Testis (tissue), 5 donors: ENCODE results near the gene C16orf90. TPM values are rescaled to one million over a fixed set of nuclear protein-coding genes. Genes with fewer than 3 reads are reported as not detected.
A peak's percentile ranks its signal among the peaks of the same experiment; 100 is the strongest.

Experiments
- DNase-seq: peaks from one replicate; pipeline ENCODE4 v3.0.0-alpha.2; 2019
- H3K27ac ChIP-seq, 2 donors: fragments of 200-600 bp; sonication (generic); one replicate each; pipeline ENCODE4 v1.5.1; 2019
- H3K27me3 ChIP-seq: fragments of 200-600 bp; sonication (generic); one replicate; pipeline ENCODE4 v1.5.1; 2019
- H3K36me3 ChIP-seq: fragments of 200-600 bp; sonication (generic); one replicate; pipeline ENCODE4 v1.5.1; 2017; ENCODE audit warnings: low read depth; ENCODE audit errors: missing control alignments
- H3K4me1 ChIP-seq: fragments of 200-600 bp; sonication (generic); one replicate; pipeline ENCODE4 v1.5.1; 2019
- H3K4me3 ChIP-seq, 2 donors: fragments of 200-600 bp; sonication (generic); one replicate each; pipeline ENCODE4 v1.5.1; 2017 to 2019
- H3K9me3 ChIP-seq: fragments of 200-600 bp; sonication (generic); one replicate; pipeline ENCODE4 v1.5.1; 2017
- POLR2A ChIP-seq: fragments of 450-650 bp; IDR thresholded peaks from one replicate; pipeline ENCODE4 v1.6.1; 2017; ENCODE audit warnings: antibody characterized with exemption, mild to moderate bottlenecking, moderate library complexity
- WGBS, 2 donors: methylation state at CpG; one replicate each; pipeline ENCODE4 v1.1.5; 2018; 5-methylcytosine and 5-hydroxymethylcytosine counted together
- intact Hi-C: fragments of 100-400 bp; cut with DNase I; formaldehyde crosslinking; loops from one replicate; pipeline ENCODE4 v1.15.1; 2023; ENCODE audit warnings: low total_unique reads
- long read RNA-seq, 2 donors: transcript quantifications; one replicate each; lab custom pipeline, GENCODE V29; 2026
- polyA plus RNA-seq: library from polyadenylated mRNA; stranded (reverse); fragments of 350-450 nt; fragmentation: Illumina TruSeq; extraction: RNeasy Lipid Tissue Mini Kit (QIAGEN cat#74804); gene quantifications from one replicate; pipeline ENCODE4 v1.2.3, GENCODE V29; 2014; ENCODE audit warnings: low read depth, low replicate concordance; ENCODE audit not compliant: insufficient read depth
- total RNA-seq, 2 donors: library from RNA; depleted of rRNA; stranded (reverse); fragments of >200 nt; gene quantifications; one replicate each; pipeline ENCODE4 v1.2.3, GENCODE V29; 2016
- TF ChIP-seq, protein P1 (sequence below), 3 experiments: fragments of 450-650 bp in 2 of 3; fragments of 200-600 bp in 1 of 3; sonication (generic) in 1 of 3; IDR thresholded peaks; one replicate each; pipeline ENCODE4 v1.5.1; 2016 to 2019; ENCODE audit warnings: antibody characterized with exemption in 3 of 3, mild to moderate bottlenecking in 2 of 3, moderate library complexity in 1 of 3

The C16orf90 gene, protein sequence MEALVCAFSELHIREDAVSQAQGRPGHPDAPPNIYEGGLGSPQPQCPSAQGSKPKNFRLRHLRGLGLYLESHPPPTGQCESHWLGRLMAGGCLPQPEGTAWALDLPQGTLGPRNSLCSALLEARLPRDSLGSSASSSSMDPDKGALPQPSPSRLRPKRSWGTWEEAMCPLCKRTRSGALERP
- 10 to 100 TPM; 14.2 to 33.8 TPM for total RNA-seq
- polyA plus RNA-seq = 52.1 TPM
- long read RNA-seq, donor 1 = 0 reads
- long read RNA-seq, donor 2 = 0 reads

DNA sequence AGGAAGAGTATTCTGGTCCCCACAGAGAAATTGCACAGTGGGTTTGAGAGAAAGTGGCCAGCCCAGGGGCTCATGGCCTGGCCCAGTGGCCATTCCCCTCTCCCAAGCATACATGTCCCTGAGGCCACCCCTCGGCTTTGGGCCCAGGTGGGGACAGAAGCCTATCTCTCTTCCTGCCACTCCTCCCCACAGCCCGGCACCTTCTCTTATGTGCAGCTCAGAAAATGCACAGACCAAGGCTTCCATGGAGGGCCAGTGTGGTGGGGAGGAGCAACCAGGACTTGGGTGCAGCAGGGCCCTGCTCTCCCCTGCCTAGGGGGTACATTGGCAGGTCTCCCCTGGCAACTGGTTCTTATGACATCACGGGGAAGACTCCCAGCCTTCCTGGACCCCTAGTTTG is at the start of gene C16orf90:
TSS of gene C16orf90 (minus strand) at position 314 of the 400 bp plus-strand sequence. CDS start at position 246, 68 bp downstream.
- intact Hi-C loops = no loop called here
- Histone ChIP-seq H3K4me1 (no peaks in the 10 kb centered on the region), H3K27ac (peak within 1 kb of the TSS in 1 of 2 donors; percentile 15), H3K36me3 (no peaks in the 10 kb centered on the region), H3K27me3 (no peaks in the 10 kb centered on the region), H3K4me3 (peak within 1 kb of the TSS; percentile 29 to 42), H3K9me3 (no peaks in the 10 kb centered on the region)
- no peak for DNase-seq
- TF ChIP-seq, protein P1, sequence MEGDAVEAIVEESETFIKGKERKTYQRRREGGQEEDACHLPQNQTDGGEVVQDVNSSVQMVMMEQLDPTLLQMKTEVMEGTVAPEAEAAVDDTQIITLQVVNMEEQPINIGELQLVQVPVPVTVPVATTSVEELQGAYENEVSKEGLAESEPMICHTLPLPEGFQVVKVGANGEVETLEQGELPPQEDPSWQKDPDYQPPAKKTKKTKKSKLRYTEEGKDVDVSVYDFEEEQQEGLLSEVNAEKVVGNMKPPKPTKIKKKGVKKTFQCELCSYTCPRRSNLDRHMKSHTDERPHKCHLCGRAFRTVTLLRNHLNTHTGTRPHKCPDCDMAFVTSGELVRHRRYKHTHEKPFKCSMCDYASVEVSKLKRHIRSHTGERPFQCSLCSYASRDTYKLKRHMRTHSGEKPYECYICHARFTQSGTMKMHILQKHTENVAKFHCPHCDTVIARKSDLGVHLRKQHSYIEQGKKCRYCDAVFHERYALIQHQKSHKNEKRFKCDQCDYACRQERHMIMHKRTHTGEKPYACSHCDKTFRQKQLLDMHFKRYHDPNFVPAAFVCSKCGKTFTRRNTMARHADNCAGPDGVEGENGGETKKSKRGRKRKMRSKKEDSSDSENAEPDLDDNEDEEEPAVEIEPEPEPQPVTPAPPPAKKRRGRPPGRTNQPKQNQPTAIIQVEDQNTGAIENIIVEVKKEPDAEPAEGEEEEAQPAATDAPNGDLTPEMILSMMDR (IDR thresholded peaks at IDR 0.05) = no peak
- TF ChIP-seq POLR2A = no peak
- 84 to 92% methylated on average over 3 of the region's 3 CpGs for WGBS, 2 donors

DNA sequence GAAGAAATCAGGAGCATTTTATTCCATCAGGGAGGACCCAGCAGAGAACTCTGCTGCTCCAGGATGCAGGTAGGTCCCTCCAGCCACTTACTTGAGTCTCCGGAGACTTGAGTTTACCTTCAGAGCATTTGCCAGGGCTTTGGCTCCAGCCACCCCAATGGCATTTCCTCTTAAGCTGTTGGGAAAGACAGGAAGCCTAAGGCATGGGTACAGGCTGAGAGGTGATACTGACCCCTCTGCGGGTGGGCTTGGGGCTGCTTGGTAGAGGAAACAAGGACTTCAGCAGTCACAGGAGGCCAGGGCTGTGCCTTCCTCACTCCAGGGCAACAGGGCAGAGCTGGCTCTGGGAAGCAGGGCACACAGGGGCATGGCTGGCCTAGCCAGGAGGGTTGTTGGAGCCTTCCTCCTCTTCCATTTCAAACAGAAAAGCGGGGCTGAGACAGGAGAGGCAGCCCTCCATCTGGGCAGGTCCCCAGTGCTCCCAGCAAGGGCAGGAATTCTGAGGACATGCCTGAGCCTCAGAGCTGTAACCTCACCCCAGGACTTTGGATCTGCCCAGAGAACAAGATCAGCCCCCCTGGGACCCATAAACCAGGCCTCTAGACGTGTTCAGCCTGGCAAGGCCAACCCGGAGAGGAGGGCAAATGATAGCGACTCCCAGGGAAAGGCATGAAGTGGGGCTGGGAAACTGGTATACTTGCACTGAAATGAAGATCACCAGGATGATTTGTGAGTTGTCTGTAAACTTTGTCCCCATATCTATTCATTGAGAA is 47.5 kb upstream of the C16orf90 start:
- Histone ChIP-seq H3K4me3 (no peak overlapping the region), H3K4me1 (no peaks in the 10 kb centered on the region), H3K9me3 (no peaks in the 10 kb centered on the region), H3K27ac (no peak overlapping the region), H3K27me3 (no peaks in the 10 kb centered on the region), H3K36me3 (no peaks in the 10 kb centered on the region)
- intact Hi-C loops = no loop called here
- TF ChIP-seq, protein P1 (IDR thresholded peaks at IDR 0.05) = no peak
- TF ChIP-seq POLR2A = no peak
- WGBS, 2 donors = 70 to 72% methylated on average over 6 of the region's 6 CpGs
- no peak for DNase-seq

- intact Hi-C loops = no loop called here
- Histone ChIP-seq H3K4me1 (no peaks in the 10 kb centered on the region), H3K9me3 (no peaks in the 10 kb centered on the region), H3K4me3 (no peak overlapping the region), H3K36me3 (no peaks in the 10 kb centered on the region), H3K27me3 (no peaks in the 10 kb centered on the region), H3K27ac (no peak overlapping the region)
- 87 to 92% methylated on average over 11 to 13 of the region's 13 CpGs for WGBS, 2 donors
- no peak for DNase-seq
- TF ChIP-seq, protein P1 (IDR thresholded peaks at IDR 0.05) = no peak
- no peak for TF ChIP-seq POLR2A
Observed at GRCh38 chr16:3541527-3542155, 46.4 kb upstream of the C16orf90 start.

- H3K36me3 ChIP-seq = no peaks in the 10 kb centered on the region
- intact Hi-C loops = no loop called here
Observed at GRCh38 chr16:3538222-3538621, 42.9 kb upstream of the C16orf90 start.

More at GRCh38 chr16:3538222-3538621, 42.9 kb upstream of the C16orf90 start:
- Histone ChIP-seq H3K9me3 (no peaks in the 10 kb centered on the region), H3K27ac (no peak overlapping the region), H3K4me3 (no peak overlapping the region), H3K27me3 (no peaks in the 10 kb centered on the region), H3K4me1 (no peaks in the 10 kb centered on the region)
- 90 to 94% methylated on average over 4 of the region's 4 CpGs for WGBS, 2 donors
- DNase-seq = no peak
- TF ChIP-seq, protein P1 (IDR thresholded peaks at IDR 0.05) = no peak
- no peak for TF ChIP-seq POLR2A
